B cell (primary cell): ENCODE data around the gene PLEKHG2. TPM values are rescaled to one million over a fixed set of nuclear protein-coding genes. Genes with fewer than 3 reads are reported as not detected.

Source experiments
- ATAC-seq: fragments of 200-7000 bp; cut with Tn5 transposase; one replicate; pipeline ENCODE4 v1.10.0; 2021; ENCODE audit warnings: low read depth, mild to moderate bottlenecking, moderate number of reproducible peaks, moderate library complexity
- CTCF ChIA-PET: fragments of 350-600 bp; sonication (Branson Sonifier 250); formaldehyde crosslinking; loops from one replicate; lab custom pipeline; 2021; ENCODE audit warnings: antibody characterized with exemption, inconsistent platforms; lab: Charles Lee
- POLR2A ChIA-PET: fragments of 350-600 bp; sonication (Branson Sonifier 250); formaldehyde crosslinking; loops from one replicate; lab custom pipeline; 2021; ENCODE audit warnings: antibody characterized with exemption; lab: Charles Lee
- DNase-seq: peaks from one replicate; pipeline ENCODE4 v3.0.0; 2013
- H2AFZ ChIP-seq: 2 replicates; pipeline ENCODE4 v1.6.1; 2012; ENCODE audit warnings: mild to moderate bottlenecking, low read depth, low read length; ENCODE audit not compliant: insufficient read depth, poor library complexity, severe bottlenecking
- H3K27ac ChIP-seq, 2 donors: 1 replicate in 1 of 2; 2 replicates in 1 of 2; pipeline ENCODE4 v1.5.1; 2012 to 2013; ENCODE audit warnings: low read length in 2 of 2, mild to moderate bottlenecking in 2 of 2, moderate library complexity in 1 of 2
- H3K27me3 ChIP-seq, 4 experiments: fragments of 200-600 bp in 1 of 4; sonication (generic) in 1 of 4; replicated peaks in 1 of 4; 1 replicate in 2 of 4; 2 replicates in 2 of 4; pipeline versions ENCODE4 v1.6.1 to v1.7.0; 2013 to 2016; ENCODE audit warnings: low read length in 3 of 4, mild to moderate bottlenecking in 2 of 4, mixed read lengths in 1 of 4, moderate library complexity in 1 of 4; ENCODE audit not compliant: insufficient read depth in 4 of 4, control insufficient read depth in 3 of 4; ENCODE audit errors: control extremely low read depth in 1 of 4
- H3K36me3 ChIP-seq, 2 experiments: replicated peaks in 1 of 2; 1 replicate in 1 of 2; 2 replicates in 1 of 2; pipeline versions ENCODE4 v1.6.1 to v1.7.1; 2013; ENCODE audit warnings: low read length in 1 of 2; ENCODE audit not compliant: insufficient read depth in 2 of 2, control insufficient read depth in 1 of 2; ENCODE audit errors: control extremely low read depth in 1 of 2, extremely low read depth in 1 of 2
- H3K4me1 ChIP-seq, 2 donors: fragments of 200-600 bp in 1 of 2; sonication (generic) in 1 of 2; 1 replicate in 1 of 2; 2 replicates in 1 of 2; pipeline versions ENCODE4 v1.5.1 to v1.6.1; 2013 to 2017; ENCODE audit warnings: low read length in 2 of 2; ENCODE audit not compliant: control insufficient read depth in 2 of 2, insufficient read depth in 2 of 2
- H3K4me2 ChIP-seq: replicated peaks from 2 replicates; pipeline ENCODE3; 2012; ENCODE audit warnings: mild to moderate bottlenecking, low read depth, low read length; ENCODE audit not compliant: poor library complexity, severe bottlenecking
- H3K4me3 ChIP-seq, 5 experiments: fragments of 200-600 bp in 1 of 5; sonication (generic) in 1 of 5; 1 replicate in 3 of 5; 2 replicates in 2 of 5; pipeline versions ENCODE4 v1.5.1 to v1.7.0; 2011 to 2016; ENCODE audit warnings: low read length in 4 of 5, mild to moderate bottlenecking in 4 of 5, low read depth in 2 of 5, control low read depth in 1 of 5, moderate library complexity in 1 of 5; ENCODE audit not compliant: insufficient read depth in 1 of 5; ENCODE audit errors: control extremely low read depth in 1 of 5, extremely low read depth in 1 of 5
- H3K79me2 ChIP-seq: fragments of 200-600 bp; sonication (generic); one replicate; pipeline ENCODE4 v1.6.0; 2016; ENCODE audit warnings: low read length; ENCODE audit not compliant: control insufficient read depth, insufficient read depth
- H3K9ac ChIP-seq: fragments of 200-600 bp; sonication (generic); 2 replicates; pipeline ENCODE4 v1.6.1; 2017; ENCODE audit warnings: mild to moderate bottlenecking, low read length, moderate library complexity
- H3K9me3 ChIP-seq, 3 donors: one replicate each; pipeline versions ENCODE4 v1.6.1 to v1.7.1; 2013; ENCODE audit warnings: low read length in 2 of 3; ENCODE audit not compliant: control insufficient read depth in 2 of 3, insufficient read depth in 1 of 3; ENCODE audit errors: control extremely low read depth in 1 of 3
- H4K20me1 ChIP-seq: 2 replicates; pipeline ENCODE4 v1.6.0; 2012; ENCODE audit warnings: mild to moderate bottlenecking, low read length; ENCODE audit not compliant: insufficient read depth, control insufficient read depth, poor library complexity, severe bottlenecking
- H3K27ac Mint-ChIP-seq: one replicate; pipeline ENCODE4 v1.8.0; 2021; ENCODE audit warnings: mixed read lengths
- H3K27me3 Mint-ChIP-seq: one replicate; pipeline ENCODE4 v1.8.0; 2021; ENCODE audit warnings: mixed read lengths
- H3K4me1 Mint-ChIP-seq: one replicate; pipeline ENCODE4 v1.8.0; 2021; ENCODE audit warnings: mixed read lengths
- H3K4me3 Mint-ChIP-seq: one replicate; pipeline ENCODE4 v1.8.0; 2021; ENCODE audit warnings: mixed read lengths
- H3K9me3 Mint-ChIP-seq: one replicate; pipeline ENCODE4 v1.8.0; 2022; ENCODE audit warnings: mixed read lengths; ENCODE audit not compliant: insufficient read depth
- EZH2 ChIP-seq: IDR thresholded peaks from 2 replicates; pipeline ENCODE4 v1.6.1; 2012; ENCODE audit warnings: borderline replicate concordance, low read depth, mild to moderate bottlenecking, moderate library complexity, low read length; ENCODE audit not compliant: insufficient read depth, poor library complexity, severe bottlenecking
- whole genome bisulfite sequencing: methylation state at CpG from one replicate; pipeline ENCODE4 v1.1.5; 2013; ENCODE audit warnings: missing lambda C conversion rate; ENCODE audit not compliant: insufficient coverage; 5-methylcytosine and 5-hydroxymethylcytosine counted together
- intact Hi-C: fragments of 100-400 bp; cut with micrococcal nuclease; formaldehyde crosslinking; loops from one replicate; pipeline ENCODE4 v1.10.0; 2022
- polyA plus RNA-seq: library from polyadenylated mRNA; depleted of rRNA; stranded (reverse); fragments of >200 nt; gene quantifications from 2 replicates; pipeline ENCODE4 v1.2.3, GENCODE V29; 2012
- total RNA-seq, 2 donors: library from RNA; stranded (reverse); fragments of 120-200 nt in 1 of 2; gene quantifications; 1 replicate in 1 of 2; 2 replicates in 1 of 2; pipeline versions ENCODE4 v1.2.3 to v1.2.4, GENCODE V29; 2013 to 2022
- TF ChIP-seq, protein P1 (sequence below): fragments of 200-600 bp; IDR thresholded peaks from one replicate; pipeline ENCODE4 v1.8.0; 2022; ENCODE audit warnings: antibody characterized with exemption, mild to moderate bottlenecking

PLEKHG2 gene
- total and polyA plus RNA-seq, 2 donors (not counting 1 experiment from before 2014, with no cell fraction given) = 27.0 to 167 TPM

DNA sequence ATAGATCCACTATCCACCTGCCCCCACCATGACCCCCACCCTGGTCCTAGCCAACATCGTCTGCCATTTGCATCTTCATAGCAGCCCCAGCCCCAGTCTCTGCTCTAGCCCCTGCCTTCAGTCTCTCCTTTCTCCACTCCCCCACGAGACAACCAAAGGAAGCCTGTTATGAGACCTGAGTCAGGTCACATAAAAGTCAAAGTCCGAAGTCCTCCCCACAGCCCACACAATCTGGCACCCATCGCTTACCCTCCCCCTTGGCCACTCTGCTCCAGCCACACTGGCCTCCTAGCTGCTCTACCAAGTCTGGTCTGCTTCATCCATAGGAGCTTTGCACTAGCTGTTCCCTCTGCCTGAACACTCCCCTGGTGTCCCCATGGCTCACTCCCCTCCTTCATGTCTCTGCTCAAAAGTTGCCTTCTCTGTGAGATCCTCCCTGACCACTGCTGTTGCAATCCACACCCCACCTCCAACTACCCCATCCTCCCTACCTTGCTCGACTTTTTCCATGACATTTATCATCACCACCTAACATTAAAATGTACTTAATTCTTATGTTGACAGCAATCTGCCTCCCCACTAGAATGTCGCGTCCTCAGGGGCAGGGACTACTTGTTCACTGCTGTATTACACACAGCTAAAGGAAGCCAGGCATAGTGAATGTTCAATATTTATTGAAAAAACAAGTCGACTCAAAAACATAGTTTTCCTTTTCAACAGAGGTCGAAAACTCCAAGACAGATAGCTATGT lies 1.2 kb upstream of the PLEKHG2 start:
- Histone ChIP-seq H3K9ac (peak overlapping the region; percentile 99), H3K79me2 (peaks cover 36% of the 10 kb centered on the region), H3K27ac (peak overlapping the region; percentile 100), H3K27me3 (no peaks in the 10 kb centered on the region), H4K20me1 (peaks cover 28% of the 10 kb centered on the region), H2AFZ (no peak overlapping the region), H3K36me3 (peaks cover 0 to 24% of the 10 kb centered on the region in 2 experiments), H3K4me1 (peaks cover 24 to 40% of the 10 kb centered on the region in 2 donors), H3K4me2 (peak overlapping the region; percentile 100), H3K9me3 (peaks cover 0 to 2% (median 0%) of the 10 kb centered on the region in 3 donors), H3K4me3 (peak overlapping the region; percentile 56 to 99 (median 95))
- no peak for TF ChIP-seq EZH2
- TF ChIP-seq, protein P1, sequence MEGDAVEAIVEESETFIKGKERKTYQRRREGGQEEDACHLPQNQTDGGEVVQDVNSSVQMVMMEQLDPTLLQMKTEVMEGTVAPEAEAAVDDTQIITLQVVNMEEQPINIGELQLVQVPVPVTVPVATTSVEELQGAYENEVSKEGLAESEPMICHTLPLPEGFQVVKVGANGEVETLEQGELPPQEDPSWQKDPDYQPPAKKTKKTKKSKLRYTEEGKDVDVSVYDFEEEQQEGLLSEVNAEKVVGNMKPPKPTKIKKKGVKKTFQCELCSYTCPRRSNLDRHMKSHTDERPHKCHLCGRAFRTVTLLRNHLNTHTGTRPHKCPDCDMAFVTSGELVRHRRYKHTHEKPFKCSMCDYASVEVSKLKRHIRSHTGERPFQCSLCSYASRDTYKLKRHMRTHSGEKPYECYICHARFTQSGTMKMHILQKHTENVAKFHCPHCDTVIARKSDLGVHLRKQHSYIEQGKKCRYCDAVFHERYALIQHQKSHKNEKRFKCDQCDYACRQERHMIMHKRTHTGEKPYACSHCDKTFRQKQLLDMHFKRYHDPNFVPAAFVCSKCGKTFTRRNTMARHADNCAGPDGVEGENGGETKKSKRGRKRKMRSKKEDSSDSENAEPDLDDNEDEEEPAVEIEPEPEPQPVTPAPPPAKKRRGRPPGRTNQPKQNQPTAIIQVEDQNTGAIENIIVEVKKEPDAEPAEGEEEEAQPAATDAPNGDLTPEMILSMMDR = no peak
- Mint-ChIP-seq H3K27me3 (no peaks in the 10 kb centered on the region), H3K27ac (peak overlapping the region; percentile 99), H3K4me1 (peaks cover 49% of the 10 kb centered on the region), H3K4me3 (peak overlapping the region; percentile 94), H3K9me3 (no peaks in the 10 kb centered on the region)
- intact Hi-C loops = loop anchor here (1.0 to 5.0 kb wide), 3 partner anchors 14 to 1366 kb away; partner anchors contain the start of genes EIF3K, MAP4K1, MIA and RAB4B
- CTCF ChIA-PET = interaction anchor here (0.7 to 2.3 kb wide), 20 partner anchors 8 to 292 kb away, joined by 3 to 260 read pairs (median 4); partner anchors contain the start of genes EID2B, MED29, PAF1 and RPS16
- POLR2A ChIA-PET = interaction anchor here (1.2 to 2.5 kb wide), 6 partner anchors 9 to 75 kb away, joined by 3 to 74 read pairs (median 23); partner anchors contain the start of genes GMFG, MED29, PAF1 and RPS16
- ATAC-seq (no peak), DNase-seq (no peak)
- WGBS = 51% methylated on average over 5 of the region's 9 CpGs
